ENCODE results near the gene TSSK3. TPM values are rescaled to one million over a fixed set of nuclear protein-coding genes. Genes with fewer than 3 reads are reported as not detected.
A peak's percentile ranks its signal among the peaks of the same experiment; 100 is the strongest.
"Not testable (repeated sequence)": the region's sequence is repeated elsewhere in the genome, so short reads cannot be mapped to it uniquely, and the experiment has no call there.

The TSSK3 gene
- total RNA-seq, 1 experiment from 2014 or later = 1.8 TPM

- H3K27me3 Mint-ChIP-seq (ENCODE audit: unreplicated experiment) = no peaks in the 10 kb centered on the region
- CTCF ChIA-PET = no interaction called here
- DNase-seq = no peak
- peak overlapping the region; percentile 70 for H3K4me3 Mint-ChIP-seq (ENCODE audit: low read depth, unreplicated experiment)
- BruUV-seq (replicated peaks) = TSS peak; percentile 22
- peaks cover 34% of the 10 kb centered on the region for H3K36me3 Mint-ChIP-seq (ENCODE audit: insufficient read depth, unreplicated experiment)
- H3K27ac Mint-ChIP-seq (ENCODE audit: unreplicated experiment) = peak overlapping the region; percentile 35
- intact Hi-C loops (cut with micrococcal nuclease; ENCODE audit: unreplicated experiment) = no loop called here
- no peak for TF ChIP-seq CTCF (IDR thresholded peaks at IDR 0.05; ENCODE audit: unreplicated experiment)
- peaks cover 13% of the 10 kb centered on the region for H3K4me1 Mint-ChIP-seq (ENCODE audit: low read depth, unreplicated experiment)
- no peaks in the 10 kb centered on the region for H3K9me3 Mint-ChIP-seq (ENCODE audit: low read depth, unreplicated experiment)
These were observed 10.0 kb upstream of the TSSK3 start for GRCh38 chr1:32352239-32352745.

- Mint-ChIP-seq H3K36me3 (ENCODE audit: insufficient read depth, unreplicated experiment) (peaks cover 33% of the 10 kb centered on the region), H3K4me1 (ENCODE audit: low read depth, unreplicated experiment) (peaks cover 13% of the 10 kb centered on the region), H3K27ac (ENCODE audit: unreplicated experiment) (peak overlapping the region; percentile 35), H3K9me3 (ENCODE audit: low read depth, unreplicated experiment) (no peaks in the 10 kb centered on the region), H3K4me3 (ENCODE audit: low read depth, unreplicated experiment) (peak overlapping the region; percentile 70), H3K27me3 (ENCODE audit: unreplicated experiment) (no peaks in the 10 kb centered on the region)
- no TSS peak for BruUV-seq (replicated peaks)
- DNase-seq = no peak
- intact Hi-C loops (cut with micrococcal nuclease; ENCODE audit: unreplicated experiment) = no loop called here
- CTCF ChIA-PET = no interaction called here
- no peak for TF ChIP-seq CTCF (IDR thresholded peaks at IDR 0.05; ENCODE audit: unreplicated experiment)
These were observed 9.4 kb upstream of the TSSK3 start for GRCh38 chr1:32352831-32353383.

- Mint-ChIP-seq H3K27me3 (ENCODE audit: unreplicated experiment) (no peaks in the 10 kb centered on the region), H3K36me3 (ENCODE audit: insufficient read depth, unreplicated experiment) (peaks cover 33% of the 10 kb centered on the region), H3K9me3 (ENCODE audit: low read depth, unreplicated experiment) (no peaks in the 10 kb centered on the region), H3K27ac (ENCODE audit: unreplicated experiment) (peak overlapping the region; percentile 8), H3K4me1 (ENCODE audit: low read depth, unreplicated experiment) (peaks cover 13% of the 10 kb centered on the region), H3K4me3 (ENCODE audit: low read depth, unreplicated experiment) (peak overlapping the region; percentile 70)
- CTCF ChIA-PET = interaction anchor here (0.5 kb wide), 1 partner anchor 257 kb away, joined by 3 read pairs; no protein-coding TSS in a partner anchor
- no peak for DNase-seq
- intact Hi-C loops (cut with micrococcal nuclease; ENCODE audit: unreplicated experiment) = no loop called here
- BruUV-seq (replicated peaks) = no TSS peak
- no peak for TF ChIP-seq CTCF (IDR thresholded peaks at IDR 0.05; ENCODE audit: unreplicated experiment)
These were observed 8.9 kb upstream of the TSSK3 start for GRCh38 chr1:32353431-32353830.

GRCh38 chr1:32353886-32354570 lies 8.3 kb upstream of the TSSK3 start:
- CTCF ChIA-PET = interaction anchor here (0.5 kb wide), 1 partner anchor 258 kb away, joined by 3 read pairs; no protein-coding TSS in a partner anchor
- Mint-ChIP-seq H3K9me3 (ENCODE audit: low read depth, unreplicated experiment) (no peaks in the 10 kb centered on the region), H3K4me3 (ENCODE audit: low read depth, unreplicated experiment) (no peak overlapping the region), H3K36me3 (ENCODE audit: insufficient read depth, unreplicated experiment) (peaks cover 33% of the 10 kb centered on the region), H3K27me3 (ENCODE audit: unreplicated experiment) (no peaks in the 10 kb centered on the region), H3K4me1 (ENCODE audit: low read depth, unreplicated experiment) (peaks cover 13% of the 10 kb centered on the region), H3K27ac (ENCODE audit: unreplicated experiment) (no peak overlapping the region)
- DNase-seq = no peak
- intact Hi-C loops (cut with micrococcal nuclease; ENCODE audit: unreplicated experiment) = no loop called here
- no peak for TF ChIP-seq CTCF (IDR thresholded peaks at IDR 0.05; ENCODE audit: unreplicated experiment)
- BruUV-seq (replicated peaks) = no TSS peak

GRCh38 chr1:32355778-32356177 lies 6.6 kb upstream of the TSSK3 start:
- H3K4me3 Mint-ChIP-seq (ENCODE audit: low read depth, unreplicated experiment); DNase-seq; BruUV-seq (replicated peaks); H3K27ac Mint-ChIP-seq (ENCODE audit: unreplicated experiment); intact Hi-C loops (cut with micrococcal nuclease; ENCODE audit: unreplicated experiment); H3K9me3 Mint-ChIP-seq (ENCODE audit: low read depth, unreplicated experiment); H3K27me3 Mint-ChIP-seq (ENCODE audit: unreplicated experiment): not testable (repeated sequence)
- Mint-ChIP-seq H3K36me3 (ENCODE audit: insufficient read depth, unreplicated experiment) (peaks cover 38% of the 10 kb centered on the region), H3K4me1 (ENCODE audit: low read depth, unreplicated experiment) (peaks cover 16% of the 10 kb centered on the region)
- CTCF ChIA-PET = interaction anchor here (0.7 kb wide), 1 partner anchor 19 kb away, joined by 3 read pairs; no protein-coding TSS in a partner anchor
